Vagina (tissue), 2 donors: ENCODE measurements around the gene SPINK2. TPM values are rescaled to one million over a fixed set of nuclear protein-coding genes. Genes with fewer than 3 reads are reported as not detected.

Source experiments
- DNase-seq, 2 donors: peaks; one replicate each; pipeline ENCODE4 v3.0.0-alpha.2; 2017; ENCODE audit errors: extremely low spot score in 2 of 2
- H3K27ac ChIP-seq: fragments of 200-600 bp; sonication (generic); one replicate; pipeline ENCODE4 v1.5.1; 2019
- H3K27me3 ChIP-seq: fragments of 200-600 bp; sonication (generic); one replicate; pipeline ENCODE4 v1.5.1; 2019
- H3K36me3 ChIP-seq, 2 donors: fragments of 200-600 bp; sonication (generic); one replicate each; pipeline ENCODE4 v1.5.1; 2017 to 2019
- H3K4me1 ChIP-seq: fragments of 200-600 bp; sonication (generic); one replicate; pipeline ENCODE4 v1.5.1; 2019
- H3K4me3 ChIP-seq, 2 donors: fragments of 200-600 bp; sonication (generic); 1 replicate in 1 of 2; 2 replicates in 1 of 2; pipeline ENCODE4 v1.5.1; 2016 to 2019
- H3K9me3 ChIP-seq: fragments of 200-600 bp; sonication (generic); one replicate; pipeline ENCODE4 v1.5.1; 2019
- CTCF ChIP-seq, 3 experiments: fragments of 450-650 bp in 2 of 3; fragments of 200-600 bp in 1 of 3; sonication (generic) in 1 of 3; IDR thresholded peaks; one replicate each; pipeline ENCODE4 v1.5.1; 2017 to 2019; ENCODE audit warnings: antibody characterized with exemption in 3 of 3, mild to moderate bottlenecking in 2 of 3, moderate library complexity in 2 of 3
- POLR2A ChIP-seq, 2 donors: fragments of 450-650 bp; IDR thresholded peaks; one replicate each; pipeline ENCODE4 v1.6.1; 2017; ENCODE audit warnings: antibody characterized with exemption in 2 of 2, mild to moderate bottlenecking in 2 of 2, moderate library complexity in 2 of 2
- POLR2AphosphoS5 ChIP-seq, 2 donors: sonication (generic); formaldehyde crosslinking; IDR thresholded peaks; one replicate each; pipeline ENCODE4 v1.9.0; 2017; ENCODE audit warnings: antibody characterized with exemption in 2 of 2, mild to moderate bottlenecking in 2 of 2, low read depth in 1 of 2; ENCODE audit not compliant: insufficient read depth in 1 of 2
- intact Hi-C: fragments of 100-400 bp; cut with DNase I; formaldehyde crosslinking; loops from one replicate; pipeline ENCODE4 v1.15.1; 2023
- total RNA-seq: library from RNA; depleted of rRNA; stranded (reverse); fragments of >200 nt; gene quantifications from one replicate; pipeline ENCODE4 v1.2.3, GENCODE V29; 2016

SPINK2 gene
- total RNA-seq, 1 donor from 2014 or later = 4.4 TPM

DNA sequence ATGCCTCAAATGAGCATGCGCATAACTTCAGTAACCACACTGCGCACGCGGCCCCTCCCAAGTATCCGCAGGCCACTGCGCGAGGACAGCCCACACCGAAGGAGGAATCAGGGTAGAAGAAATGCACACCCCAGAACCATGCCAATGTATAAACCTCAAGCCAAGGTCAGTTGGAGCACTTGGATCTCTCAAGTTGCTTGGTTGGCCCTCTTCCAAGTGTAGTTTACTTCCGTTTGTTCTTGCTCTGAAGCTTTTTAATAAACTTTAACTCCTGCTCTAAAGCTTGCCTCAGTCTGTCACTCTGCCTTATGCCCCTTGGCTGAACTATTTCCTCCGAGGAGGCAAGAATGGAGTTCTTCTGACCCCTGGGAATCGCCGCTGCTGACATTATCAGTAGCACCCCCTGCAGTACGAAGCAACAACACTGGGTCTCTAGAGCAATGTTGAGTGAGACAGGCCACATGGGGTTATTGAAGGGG lies 22.0 kb upstream of the SPINK2 start:
- Histone ChIP-seq H3K9me3 (no peaks in the 10 kb centered on the region), H3K27me3 (no peaks in the 10 kb centered on the region), H3K4me1 (no peaks in the 10 kb centered on the region), H3K36me3 (no peaks in the 10 kb centered on the region), H3K27ac (no peak overlapping the region), H3K4me3 (no peak overlapping the region)
- intact Hi-C loops = no loop called here
- TF ChIP-seq POLR2AphosphoS5 (IDR thresholded peaks at IDR 0.05; ENCODE audit: insufficient read depth in 1 of 2, low read depth in 1 of 2) (no peak), CTCF (IDR thresholded peaks at IDR 0.05) (no peak), POLR2A (IDR thresholded peaks at IDR 0.05) (no peak)
- no peak for DNase-seq

DNA sequence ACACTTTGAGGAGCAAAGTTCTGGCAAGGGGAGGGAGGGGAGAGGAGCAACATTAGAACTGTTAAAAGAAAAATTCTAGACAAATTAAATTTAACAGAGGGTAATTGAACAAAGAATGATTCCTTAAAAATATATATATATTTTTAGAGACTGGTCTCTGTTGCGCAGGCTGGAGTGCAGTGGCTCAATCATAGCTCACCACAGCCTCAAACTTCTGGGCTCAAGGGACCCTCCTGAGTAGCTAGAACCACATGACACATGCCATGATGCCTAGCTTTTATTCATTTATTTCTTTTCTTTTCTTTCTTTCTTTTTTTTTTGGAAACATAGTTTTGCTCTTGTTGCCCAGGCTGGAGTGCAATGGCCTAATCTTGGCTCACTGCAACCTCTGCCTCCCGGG lies 19.1 kb upstream of the SPINK2 start:
- DNase-seq = no peak
- no peaks in the 10 kb centered on the region for H3K36me3 ChIP-seq
- H3K27me3 ChIP-seq = no peaks in the 10 kb centered on the region
- no peak overlapping the region for H3K27ac ChIP-seq
- intact Hi-C loops = loop anchor here (2.0 kb wide), 1 partner anchor 28 kb away; no protein-coding TSS in a partner anchor
- no peaks in the 10 kb centered on the region for H3K9me3 ChIP-seq
- no peaks in the 10 kb centered on the region for H3K4me1 ChIP-seq
- H3K4me3 ChIP-seq = no peak overlapping the region
- no peak for TF ChIP-seq POLR2A (IDR thresholded peaks at IDR 0.05)

DNA sequence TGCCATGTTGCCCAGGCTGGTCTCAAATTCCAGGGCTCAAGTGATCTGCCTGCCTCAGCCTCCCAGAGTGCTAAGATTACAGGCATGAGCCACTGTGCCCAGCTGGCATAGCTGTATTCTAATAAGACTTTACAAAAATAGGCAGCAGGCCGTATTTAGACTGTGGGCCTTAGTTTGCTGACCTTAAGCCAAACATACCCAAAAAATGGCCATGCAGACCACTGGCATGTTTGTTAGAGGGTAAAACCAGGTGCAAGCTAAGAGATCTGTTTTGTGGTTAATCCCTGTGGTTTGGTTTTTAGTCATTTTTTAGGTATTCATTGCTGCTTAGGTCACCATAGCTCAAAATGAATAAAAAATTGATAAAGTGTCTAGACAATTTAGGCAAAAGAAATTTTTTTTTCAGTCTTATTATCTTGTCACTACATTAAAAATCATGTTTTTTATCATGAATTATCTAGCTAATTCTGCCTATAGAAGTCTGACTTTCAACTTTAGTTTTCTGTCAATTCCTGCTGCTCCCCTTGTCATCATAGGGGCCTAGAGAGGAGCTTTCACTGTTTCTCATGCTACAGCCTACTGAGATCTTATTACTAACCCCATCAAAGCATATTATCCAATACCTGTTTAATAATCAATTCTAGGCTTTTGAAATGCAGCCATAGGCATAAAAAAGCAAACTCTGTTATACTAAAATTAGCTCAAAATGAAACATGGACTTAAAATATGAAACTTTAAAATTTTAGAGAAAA lies 7.5 kb upstream of the SPINK2 start:
- DNase-seq = no peak
- Histone ChIP-seq H3K9me3 (no peaks in the 10 kb centered on the region), H3K4me3 (no peak overlapping the region), H3K36me3 (no peaks in the 10 kb centered on the region), H3K27ac (no peak overlapping the region), H3K27me3 (no peaks in the 10 kb centered on the region), H3K4me1 (no peaks in the 10 kb centered on the region)
- intact Hi-C loops = no loop called here
- TF ChIP-seq CTCF (IDR thresholded peaks at IDR 0.05) (no peak), POLR2A (IDR thresholded peaks at IDR 0.05) (no peak), POLR2AphosphoS5 (IDR thresholded peaks at IDR 0.05; ENCODE audit: insufficient read depth in 1 of 2, low read depth in 1 of 2) (no peak)

GRCh38 chr4:56823933-56824600 lies 2.6 kb upstream of the SPINK2 start:
- TF ChIP-seq POLR2A (IDR thresholded peaks at IDR 0.05) (no peak), POLR2AphosphoS5 (IDR thresholded peaks at IDR 0.05; ENCODE audit: insufficient read depth in 1 of 2, low read depth in 1 of 2) (no peak), CTCF (IDR thresholded peaks at IDR 0.05) (no peak)
- intact Hi-C loops = no loop called here
- H3K27ac ChIP-seq = no peak overlapping the region

GRCh38 chr4:56818797-56819196 lies 2.7 kb downstream of the SPINK2 start:
- intact Hi-C loops = no loop called here
- no peaks in the 10 kb centered on the region for H3K36me3 ChIP-seq
- no peak overlapping the region for H3K4me3 ChIP-seq
- peaks cover 9% of the 10 kb centered on the region for H3K4me1 ChIP-seq
- TF ChIP-seq CTCF (IDR thresholded peaks at IDR 0.05) (no peak), POLR2A (IDR thresholded peaks at IDR 0.05) (no peak), POLR2AphosphoS5 (IDR thresholded peaks at IDR 0.05; ENCODE audit: insufficient read depth in 1 of 2, low read depth in 1 of 2) (no peak)
- no peak overlapping the region for H3K27ac ChIP-seq
- H3K27me3 ChIP-seq = no peaks in the 10 kb centered on the region
- H3K9me3 ChIP-seq = no peaks in the 10 kb centered on the region
- DNase-seq = no peak

More at GRCh38 chr4:56823933-56824600, 2.6 kb upstream of the SPINK2 start:
- Histone ChIP-seq H3K4me3 (no peak overlapping the region), H3K27me3 (no peaks in the 10 kb centered on the region), H3K9me3 (no peaks in the 10 kb centered on the region), H3K4me1 (peaks cover 9% of the 10 kb centered on the region), H3K36me3 (no peaks in the 10 kb centered on the region)
- no peak for DNase-seq
